Measurements from ENCODE around the gene LRRC9.

DNA sequence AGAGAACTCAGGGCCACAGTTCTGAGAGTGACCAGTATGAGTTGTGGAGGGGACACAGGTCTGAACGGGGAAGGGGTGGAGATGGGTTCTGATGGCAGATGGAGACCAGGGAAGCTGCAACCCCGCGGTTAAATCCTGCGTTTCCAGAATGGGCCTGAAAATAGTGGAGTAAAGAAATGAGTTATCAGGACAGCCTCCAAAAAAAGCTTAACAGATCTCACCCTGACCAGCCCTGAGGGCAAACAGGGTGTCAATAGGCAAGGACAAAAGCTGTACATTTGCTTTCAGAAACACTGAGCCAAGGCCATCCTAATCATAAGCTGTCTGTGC is 48.8 kb upstream of the LRRC9 start:
- TF ChIP-seq, protein P1, sequence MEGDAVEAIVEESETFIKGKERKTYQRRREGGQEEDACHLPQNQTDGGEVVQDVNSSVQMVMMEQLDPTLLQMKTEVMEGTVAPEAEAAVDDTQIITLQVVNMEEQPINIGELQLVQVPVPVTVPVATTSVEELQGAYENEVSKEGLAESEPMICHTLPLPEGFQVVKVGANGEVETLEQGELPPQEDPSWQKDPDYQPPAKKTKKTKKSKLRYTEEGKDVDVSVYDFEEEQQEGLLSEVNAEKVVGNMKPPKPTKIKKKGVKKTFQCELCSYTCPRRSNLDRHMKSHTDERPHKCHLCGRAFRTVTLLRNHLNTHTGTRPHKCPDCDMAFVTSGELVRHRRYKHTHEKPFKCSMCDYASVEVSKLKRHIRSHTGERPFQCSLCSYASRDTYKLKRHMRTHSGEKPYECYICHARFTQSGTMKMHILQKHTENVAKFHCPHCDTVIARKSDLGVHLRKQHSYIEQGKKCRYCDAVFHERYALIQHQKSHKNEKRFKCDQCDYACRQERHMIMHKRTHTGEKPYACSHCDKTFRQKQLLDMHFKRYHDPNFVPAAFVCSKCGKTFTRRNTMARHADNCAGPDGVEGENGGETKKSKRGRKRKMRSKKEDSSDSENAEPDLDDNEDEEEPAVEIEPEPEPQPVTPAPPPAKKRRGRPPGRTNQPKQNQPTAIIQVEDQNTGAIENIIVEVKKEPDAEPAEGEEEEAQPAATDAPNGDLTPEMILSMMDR (conservative IDR thresholded peaks at IDR 0.05; ENCODE audit: low read length) = no peak
- TF ChIP-seq EZH2phosphoT487 (IDR thresholded peaks at IDR 0.05; ENCODE audit: borderline replicate concordance) = no peak
